HuH-7 (cell line): ENCODE data around the gene PTGIS.
A peak's percentile ranks its signal among the peaks of the same experiment; 100 is the strongest.

Source experiments
- DNase-seq: peaks from one replicate; pipeline ENCODE4 v3.0.0; 2011; ENCODE audit warnings: low spot score

The PTGIS gene

GRCh38 chr20:49529470-49529869, 38.5 kb downstream of the PTGIS start:
- DNase-seq: no peak

- no peak for DNase-seq
Measured at GRCh38 chr20:49526568-49526967, 41.4 kb downstream of the PTGIS start.

- no peak for DNase-seq
Measured at GRCh38 chr20:49526056-49526455, 41.9 kb downstream of the PTGIS start.

- no peak for DNase-seq
Measured at GRCh38 chr20:49523767-49524360, 44.1 kb downstream of the PTGIS start.

- no peak for DNase-seq
Measured at GRCh38 chr20:49521356-49521755, 46.6 kb downstream of the PTGIS start.

GRCh38 chr20:49519777-49520359, 48.1 kb downstream of the PTGIS start:
- peak; percentile 32 for DNase-seq

- DNase-seq: no peak
Measured at GRCh38 chr20:49519212-49519712, 48.7 kb downstream of the PTGIS start.

- no peak for DNase-seq
Measured at GRCh38 chr20:49518576-49518975, 49.4 kb downstream of the PTGIS start.

- no peak for DNase-seq
Measured at GRCh38 chr20:49517805-49518100, 50.2 kb downstream of the PTGIS start.

GRCh38 chr20:49516916-49517804, 50.8 kb downstream of the PTGIS start:
- no peak for DNase-seq

GRCh38 chr20:49515586-49515985, 52.4 kb downstream of the PTGIS start:
- no peak for DNase-seq

GRCh38 chr20:49513517-49513916, 54.4 kb downstream of the PTGIS start:
- no peak for DNase-seq

GRCh38 chr20:49513009-49513408, 54.9 kb downstream of the PTGIS start:
- no peak for DNase-seq

GRCh38 chr20:49511788-49512525, 56.0 kb downstream of the PTGIS start:
- no peak for DNase-seq

GRCh38 chr20:49510562-49511122, 57.3 kb downstream of the PTGIS start:
- no peak for DNase-seq

GRCh38 chr20:49508435-49509199, 59.3 kb downstream of the PTGIS start:
- DNase-seq: peak; percentile 59

GRCh38 chr20:49507741-49508434, 60.0 kb downstream of the PTGIS start:
- DNase-seq: no peak

- no peak for DNase-seq
Measured at GRCh38 chr20:49505518-49505917, 62.4 kb downstream of the PTGIS start.

GRCh38 chr20:49503176-49503575, 64.8 kb downstream of the PTGIS start:
- DNase-seq: no peak

- DNase-seq: no peak
Measured at GRCh38 chr20:49501917-49502316, 66.0 kb downstream of the PTGIS start.

GRCh38 chr20:49497398-49497669, 70.6 kb downstream of the PTGIS start:
- DNase-seq: no peak
